HepG2 (cell line): ENCODE measurements around the gene LCMT2. TPM values are rescaled to one million over a fixed set of nuclear protein-coding genes. Genes with fewer than 3 reads are reported as not detected.

ENCODE experiments used
- CCAR2 ChIP-seq: fragments of 200-400 bp; formaldehyde crosslinking; optimal IDR thresholded peaks from 2 replicates; pipeline ENCODE3; 2018; ENCODE audit warnings: low read depth, mild to moderate bottlenecking, low read length, moderate library complexity
- HES4 ChIP-seq: sonication (generic); formaldehyde crosslinking; IDR thresholded peaks from 2 replicates; pipeline ENCODE4 v1.9.0; 2021; ENCODE audit warnings: mild to moderate bottlenecking, missing genetic modification reagents, borderline replicate concordance
- NR2F1 ChIP-seq, 2 experiments: fragments of 450-650 bp in 1 of 2; formaldehyde crosslinking in 1 of 2; IDR thresholded peaks; 2 replicates each; pipeline versions ENCODE4 v1.5.0 to v1.6.1; 2016 to 2020; ENCODE audit warnings: mild to moderate bottlenecking in 1 of 2, missing compliant biosample characterization in 1 of 2, missing genetic modification reagents in 1 of 2, moderate library complexity in 1 of 2
- PAXIP1 ChIP-seq: sonication (generic); formaldehyde crosslinking; conservative IDR thresholded peaks from 2 replicates; pipeline ENCODE4 v1.4.0; 2020; ENCODE audit warnings: mild to moderate bottlenecking, missing genetic modification reagents, moderate library complexity
- RBAK ChIP-seq: sonication (generic); formaldehyde crosslinking; IDR thresholded peaks from 2 replicates; pipeline ENCODE4 v1.5.1; 2020; ENCODE audit warnings: mild to moderate bottlenecking, missing genetic modification reagents
- ZBTB40 ChIP-seq, 2 experiments: fragments of 450-650 bp in 1 of 2; sonication (generic) in 1 of 2; formaldehyde crosslinking in 1 of 2; IDR thresholded peaks; 2 replicates each; pipeline versions ENCODE4 v1.6.1 to v1.8.0; 2016 to 2022; ENCODE audit warnings: antibody characterized with exemption in 1 of 2, mild to moderate bottlenecking in 1 of 2, missing genetic modification reagents in 1 of 2
- ZNF142 ChIP-seq: sonication (generic); formaldehyde crosslinking; IDR thresholded peaks from 2 replicates; pipeline ENCODE4 v1.4.0; 2020; ENCODE audit warnings: missing genetic modification reagents
- ZNF749 ChIP-seq: sonication (generic); formaldehyde crosslinking; IDR thresholded peaks from 2 replicates; pipeline ENCODE4 v1.8.0; 2022; ENCODE audit warnings: mild to moderate bottlenecking, missing genetic modification reagents, moderate library complexity, borderline replicate concordance
- polyA plus RNA-seq, 8 experiments: library from polyadenylated mRNA; depleted of rRNA in 3 of 8; stranded (reverse) in 7 of 8; unstranded in 1 of 8; fragments of >200 nt; fragmentation: Illumina TruSeq in 4 of 8; extraction: Trizol in 4 of 8; gene quantifications; 2 replicates each; pipeline versions ENCODE4 v1.2.1 to v1.2.3, GENCODE V29; 2011 to 2016; ENCODE audit warnings: low read depth in 4 of 8, missing spikeins in 1 of 8, mixed read lengths in 1 of 8; ENCODE audit not compliant: insufficient read depth in 1 of 8
- total RNA-seq, 5 experiments: library from RNA; depleted of rRNA; stranded (reverse); fragments of >200 nt; fragmentation: Illumina TruSeq; extraction: Trizol; gene quantifications; 2 replicates each; pipeline ENCODE4 v1.2.3, GENCODE V29; 2016; ENCODE audit warnings: low read depth in 1 of 5

LCMT2 gene
- total and polyA plus RNA-seq, 2 of the 13 experiments (the other 11 are each of a cell fraction or from before 2014, with no cell fraction given), result 6.9 to 9.1 TPM

GRCh38 chr15:43294091-43294706 is 36.2 kb downstream of the LCMT2 start (continued):
- TF ChIP-seq PAXIP1, result no peak
- no peak for TF ChIP-seq NR2F1 (CRISPR knock-in tag; IDR thresholded peaks at IDR 0.05)
- TF ChIP-seq ZNF749 (CRISPR knock-in tag), result no peak
- no peak for TF ChIP-seq ZBTB40 (IDR thresholded peaks at IDR 0.05)
- no peak for TF ChIP-seq ZBTB40 (CRISPR knock-in tag; IDR thresholded peaks at IDR 0.05)
- TF ChIP-seq ZNF142, result no peak
- TF ChIP-seq RBAK, result no peak
- TF ChIP-seq CCAR2, result no peak
- TF ChIP-seq HES4, result no peak
